Measurements from ENCODE around the gene GCK. TPM values are rescaled to one million over a fixed set of nuclear protein-coding genes. Genes with fewer than 3 reads are reported as not detected.
A peak's percentile ranks its signal among the peaks of the same experiment; 100 is the strongest.

GCK gene

GRCh38 chr7:44095781-44096180 lies 93.5 kb downstream of the GCK start:
- H3K36me3 ChIP-seq (replicated peaks in 1 of 2; ENCODE audit: control insufficient read depth in 2 of 2, insufficient read depth in 2 of 2, low read length in 2 of 2) = no peaks in the 10 kb centered on the region
- H3K4me1 ChIP-seq (ENCODE audit: control insufficient read depth in 2 of 2, insufficient read depth in 1 of 2, low read depth in 1 of 2, low read length in 2 of 2) = peaks cover 0 to 4% of the 10 kb centered on the region in 2 donors
- no peak overlapping the region for H2BK15ac ChIP-seq (ENCODE audit: low read length)
- no peak overlapping the region for H2BK12ac ChIP-seq (ENCODE audit: low read length)
- H3K9ac ChIP-seq (ENCODE audit: low read depth, low read length, poor library complexity) = no peak overlapping the region
- H3K14ac ChIP-seq (ENCODE audit: low read length) = no peak overlapping the region
- no peak overlapping the region for H3K4me3 ChIP-seq (ENCODE audit: low read length in 2 of 2)
- H3K4ac ChIP-seq (ENCODE audit: low read length) = no peak overlapping the region
- H3K27me3 ChIP-seq (ENCODE audit: control insufficient read depth in 3 of 3, insufficient read depth in 3 of 3, low read depth in 1 of 3, low read length in 3 of 3) = peaks cover 0 to 3% (median 0%) of the 10 kb centered on the region in 3 experiments
- H3K9me3 ChIP-seq (replicated peaks in 1 of 2; ENCODE audit: control insufficient read depth in 2 of 2, insufficient read depth in 1 of 2, low read depth in 1 of 2, low read length in 2 of 2) = no peaks in the 10 kb centered on the region
- DNase-seq (ENCODE audit: low spot score) = no peak
- H3K4me2 ChIP-seq (ENCODE audit: insufficient read depth, low read length, poor library complexity, severe bottlenecking) = no peak overlapping the region
- H3K18ac ChIP-seq (ENCODE audit: low read length) = no peak overlapping the region
- H2AK5ac ChIP-seq (ENCODE audit: low read depth, low read length) = peak overlapping the region; percentile 77
- no peak overlapping the region for H2AFZ ChIP-seq (ENCODE audit: low read length)
- H2BK120ac ChIP-seq (ENCODE audit: low read depth, low read length) = no peak overlapping the region
- H3K23ac ChIP-seq (ENCODE audit: low read depth, low read length, poor library complexity) = no peak overlapping the region
- H4K91ac ChIP-seq (ENCODE audit: low read depth, low read length, poor library complexity) = no peak overlapping the region
- WGBS, 2 donors (ENCODE audit: extremely low coverage in 2 of 2, insufficient read length in 2 of 2, insufficient replicate concordance in 1 of 2) = no CpG with 5 or more reads among the region's 3 CpGs
- no peaks in the 10 kb centered on the region for H3K79me1 ChIP-seq (ENCODE audit: low read depth, low read length)
- no peak overlapping the region for H3K27ac ChIP-seq (replicated peaks; ENCODE audit: low read length)
- no peak overlapping the region for H4K8ac ChIP-seq (ENCODE audit: low read depth, low read length)
- no peak overlapping the region for H2BK5ac ChIP-seq (ENCODE audit: low read length)

- no CpG with 5 or more reads among the region's 2 CpGs for WGBS, 2 donors (ENCODE audit: extremely low coverage in 2 of 2, insufficient read length in 2 of 2, insufficient replicate concordance in 1 of 2)
- Histone ChIP-seq H3K18ac (ENCODE audit: low read length) (no peak overlapping the region), H3K27me3 (ENCODE audit: control insufficient read depth in 3 of 3, insufficient read depth in 3 of 3, low read depth in 1 of 3, low read length in 3 of 3) (peaks cover 0 to 5% (median 0%) of the 10 kb centered on the region in 3 experiments), H3K9ac (ENCODE audit: low read depth, low read length, poor library complexity) (peak overlapping the region; percentile 38), H2BK12ac (ENCODE audit: low read length) (no peak overlapping the region), H3K4me1 (ENCODE audit: control insufficient read depth in 2 of 2, insufficient read depth in 1 of 2, low read depth in 1 of 2, low read length in 2 of 2) (no peaks in the 10 kb centered on the region), H3K9me3 (replicated peaks in 1 of 2; ENCODE audit: control insufficient read depth in 2 of 2, insufficient read depth in 1 of 2, low read depth in 1 of 2, low read length in 2 of 2) (no peaks in the 10 kb centered on the region), H4K91ac (ENCODE audit: low read depth, low read length, poor library complexity) (no peak overlapping the region), H3K27ac (replicated peaks; ENCODE audit: low read length) (no peak overlapping the region), H2AK5ac (ENCODE audit: low read depth, low read length) (no peak overlapping the region), H4K8ac (ENCODE audit: low read depth, low read length) (no peak overlapping the region), H3K14ac (ENCODE audit: low read length) (no peak overlapping the region), H3K4me2 (ENCODE audit: insufficient read depth, low read length, poor library complexity, severe bottlenecking) (no peak overlapping the region), H2AFZ (ENCODE audit: low read length) (no peak overlapping the region), H2BK5ac (ENCODE audit: low read length) (no peak overlapping the region), H2BK120ac (ENCODE audit: low read depth, low read length) (no peak overlapping the region), H3K4me3 (ENCODE audit: low read length in 2 of 2) (no peak overlapping the region), H3K79me1 (ENCODE audit: low read depth, low read length) (no peaks in the 10 kb centered on the region), H3K4ac (ENCODE audit: low read length) (no peak overlapping the region), H3K36me3 (replicated peaks in 1 of 2; ENCODE audit: control insufficient read depth in 2 of 2, insufficient read depth in 2 of 2, low read length in 2 of 2) (no peaks in the 10 kb centered on the region), H2BK15ac (ENCODE audit: low read length) (no peak overlapping the region), H3K23ac (ENCODE audit: low read depth, low read length, poor library complexity) (no peak overlapping the region)
- DNase-seq (ENCODE audit: low spot score) = no peak
These were observed 94.2 kb downstream of the GCK start for GRCh38 chr7:44094883-44095592.

- H3K9me3 ChIP-seq (replicated peaks in 1 of 2; ENCODE audit: control insufficient read depth in 2 of 2, insufficient read depth in 1 of 2, low read depth in 1 of 2, low read length in 2 of 2) = no peaks in the 10 kb centered on the region
- H4K8ac ChIP-seq (ENCODE audit: low read depth, low read length) = no peak overlapping the region
- H2BK12ac ChIP-seq (ENCODE audit: low read length) = no peak overlapping the region
- H2BK5ac ChIP-seq (ENCODE audit: low read length) = no peak overlapping the region
- WGBS, 2 donors (ENCODE audit: extremely low coverage in 2 of 2, insufficient read length in 2 of 2, insufficient replicate concordance in 1 of 2) = no CpG with 5 or more reads among the region's 2 CpGs
- H4K91ac ChIP-seq (ENCODE audit: low read depth, low read length, poor library complexity) = no peak overlapping the region
- H2BK120ac ChIP-seq (ENCODE audit: low read depth, low read length) = no peak overlapping the region
- no peak overlapping the region for H2BK15ac ChIP-seq (ENCODE audit: low read length)
- no peak overlapping the region for H3K4me3 ChIP-seq (ENCODE audit: low read length in 2 of 2)
- no peak overlapping the region for H3K4me2 ChIP-seq (ENCODE audit: insufficient read depth, low read length, poor library complexity, severe bottlenecking)
- H3K36me3 ChIP-seq (replicated peaks in 1 of 2; ENCODE audit: control insufficient read depth in 2 of 2, insufficient read depth in 2 of 2, low read length in 2 of 2) = no peaks in the 10 kb centered on the region
- H3K23ac ChIP-seq (ENCODE audit: low read depth, low read length, poor library complexity) = no peak overlapping the region
- H3K4ac ChIP-seq (ENCODE audit: low read length) = no peak overlapping the region
- no peaks in the 10 kb centered on the region for H3K4me1 ChIP-seq (ENCODE audit: control insufficient read depth in 2 of 2, insufficient read depth in 1 of 2, low read depth in 1 of 2, low read length in 2 of 2)
- peaks cover 0 to 5% (median 0%) of the 10 kb centered on the region in 3 experiments for H3K27me3 ChIP-seq (ENCODE audit: control insufficient read depth in 3 of 3, insufficient read depth in 3 of 3, low read depth in 1 of 3, low read length in 3 of 3)
- no peak overlapping the region for H3K9ac ChIP-seq (ENCODE audit: low read depth, low read length, poor library complexity)
- no peak overlapping the region for H2AK5ac ChIP-seq (ENCODE audit: low read depth, low read length)
- H3K27ac ChIP-seq (replicated peaks; ENCODE audit: low read length) = no peak overlapping the region
- H3K14ac ChIP-seq (ENCODE audit: low read length) = no peak overlapping the region
- no peak for DNase-seq (ENCODE audit: low spot score)
- H3K79me1 ChIP-seq (ENCODE audit: low read depth, low read length) = no peaks in the 10 kb centered on the region
- H2AFZ ChIP-seq (ENCODE audit: low read length) = no peak overlapping the region
- H3K18ac ChIP-seq (ENCODE audit: low read length) = no peak overlapping the region
These were observed 94.9 kb downstream of the GCK start for GRCh38 chr7:44094365-44094764.

Small RNAs within 50 kb of the gene (small RNA-seq; reads per million reads assigned to genes)
- gene RNA5SP230 (ENCODE audit: insufficient read depth) = not detected

Measured in neuronal stem cell (in vitro differentiated cells).